HFFc6 (cell line): Measurements from ENCODE around the gene UST. TPM values are rescaled to one million over a fixed set of nuclear protein-coding genes. Genes with fewer than 3 reads are reported as not detected.

Experiments
- DNase-seq: peaks from one replicate; pipeline ENCODE4 v3.0.0-alpha.2; 2018
- H3K27ac Mint-ChIP-seq: 2 replicates; pipeline ENCODE4 v1.8.0; 2020; ENCODE audit warnings: mild to moderate bottlenecking, mixed read lengths
- H3K27me3 Mint-ChIP-seq: 2 replicates; pipeline ENCODE4 v1.8.0; 2021; ENCODE audit warnings: mild to moderate bottlenecking, moderate library complexity, mixed read lengths; ENCODE audit not compliant: insufficient read depth
- H3K36me3 Mint-ChIP-seq: 2 replicates; pipeline ENCODE4 v1.8.0; 2021; ENCODE audit warnings: low read depth, mixed read lengths
- H3K4me1 Mint-ChIP-seq: 2 replicates; pipeline ENCODE4 v1.8.0; 2020; ENCODE audit warnings: low read depth, mixed read lengths
- H3K4me3 Mint-ChIP-seq: 2 replicates; pipeline ENCODE4 v1.8.0; 2020; ENCODE audit warnings: mild to moderate bottlenecking, moderate library complexity, mixed read lengths
- H3K9me3 Mint-ChIP-seq: 2 replicates; pipeline ENCODE4 v1.8.0; 2020; ENCODE audit warnings: mild to moderate bottlenecking, mixed read lengths
- CTCF ChIP-seq: fragments of 200-600 bp; sonication (generic); IDR thresholded peaks from 2 replicates; pipeline ENCODE4 v1.5.0; 2021; ENCODE audit warnings: antibody characterized with exemption, mild to moderate bottlenecking
- total RNA-seq, 6 experiments: library from RNA; stranded (reverse); fragmentation: NEBNext Ultra II Directional; extraction: Animal tissue kit (Norgen Biotek cat#: 25700); gene quantifications; 2 replicates in 1 of 6; 3 replicates in 5 of 6; pipeline ENCODE4 v1.2.3, GENCODE V29; 2021

Gene UST
- total RNA-seq, 6 experiments from 2014 or later: 12.9 to 17.3 (median 16.7) TPM

- no peak for TF ChIP-seq CTCF
- Mint-ChIP-seq H3K36me3 (no peaks in the 10 kb centered on the region), H3K4me3 (no peak overlapping the region), H3K4me1 (peaks cover 7% of the 10 kb centered on the region; the same call in 1 of the 2 replicates), H3K27ac (no peak overlapping the region), H3K9me3 (no peaks in the 10 kb centered on the region), H3K27me3 (no peaks in the 10 kb centered on the region; the same call in 1 of the 2 replicates)
- DNase-seq: no peak
Measured at GRCh38 chr6:148768646-148769270, 21.9 kb downstream of the UST start.

- no peaks in the 10 kb centered on the region; the same call in 1 of the 2 replicates for H3K27me3 Mint-ChIP-seq
- DNase-seq: no peak
- no peak overlapping the region for H3K27ac Mint-ChIP-seq
- no peaks in the 10 kb centered on the region for H3K36me3 Mint-ChIP-seq
- H3K4me1 Mint-ChIP-seq: peaks cover 7% of the 10 kb centered on the region; the same call in 1 of the 2 replicates
- no peak for TF ChIP-seq CTCF
- H3K4me3 Mint-ChIP-seq: no peak overlapping the region
- no peaks in the 10 kb centered on the region for H3K9me3 Mint-ChIP-seq
Measured at GRCh38 chr6:148769304-148769968, 22.6 kb downstream of the UST start.

GRCh38 chr6:148770408-148771211 is 23.8 kb downstream of the UST start:
- Mint-ChIP-seq H3K27me3 (no peaks in the 10 kb centered on the region; the same call in 1 of the 2 replicates), H3K4me3 (no peak overlapping the region), H3K4me1 (peaks cover 14% of the 10 kb centered on the region), H3K36me3 (no peaks in the 10 kb centered on the region), H3K27ac (no peak overlapping the region), H3K9me3 (no peaks in the 10 kb centered on the region)
- TF ChIP-seq CTCF: no peak
- no peak for DNase-seq

- Mint-ChIP-seq H3K4me1 (peaks cover 16% of the 10 kb centered on the region), H3K4me3 (no peak overlapping the region), H3K9me3 (no peaks in the 10 kb centered on the region), H3K36me3 (no peaks in the 10 kb centered on the region), H3K27me3 (no peaks in the 10 kb centered on the region; the same call in 1 of the 2 replicates), H3K27ac (no peak overlapping the region)
- TF ChIP-seq CTCF: no peak
- no peak for DNase-seq
Measured at GRCh38 chr6:148771212-148771601, 24.4 kb downstream of the UST start.

GRCh38 chr6:148771896-148772554 is 25.2 kb downstream of the UST start:
- no peak overlapping the region for H3K27ac Mint-ChIP-seq
- H3K4me3 Mint-ChIP-seq: no peak overlapping the region
- no peaks in the 10 kb centered on the region for H3K36me3 Mint-ChIP-seq

More at GRCh38 chr6:148771896-148772554, 25.2 kb downstream of the UST start:
- Mint-ChIP-seq H3K27me3 (no peaks in the 10 kb centered on the region; the same call in 1 of the 2 replicates), H3K4me1 (peaks cover 21% of the 10 kb centered on the region), H3K9me3 (no peaks in the 10 kb centered on the region)
- no peak for TF ChIP-seq CTCF
- no peak for DNase-seq
